GM12878 (cell line): ENCODE results near the gene SLC25A11. TPM values are rescaled to one million over a fixed set of nuclear protein-coding genes. Genes with fewer than 3 reads are reported as not detected.

Source experiments
- ATAC-seq: fragments of 200-7000 bp; cut with Tn5 transposase; 3 replicates; pipeline ENCODE4 v1.9.1; 2020; ENCODE audit warnings: mild to moderate bottlenecking, moderate library complexity
- BruUV-seq: library from RNA; stranded (reverse); fragments of 400-500 nt; replicated peaks from 2 replicates; lab custom pipeline; 2021; lab: Mats Ljungman, UMichigan
- CTCF ChIA-PET: fragments of 300-600 bp; sonication (Branson Sonifier 250); formaldehyde crosslinking; extraction: SDS; loops from one replicate; lab custom pipeline; 2021; ENCODE audit warnings: inconsistent platforms; lab: Yijun Ruan, JAX
- POLR2A ChIA-PET: fragments of 350-600 bp; formaldehyde crosslinking; extraction: SDS; loops from one replicate; lab custom pipeline; 2021; ENCODE audit warnings: inconsistent platforms; lab: Charles Lee
- RAD21 ChIA-PET: fragments of 300-600 bp; sonication (Branson Sonifier 250); formaldehyde crosslinking; loops from one replicate; lab custom pipeline; 2023; ENCODE audit warnings: antibody characterized with exemption; ENCODE audit not compliant: unreplicated experiment; lab: Charles Lee
- SMC1A ChIA-PET: fragments of 300-600 bp; sonication (Branson Sonifier 250); formaldehyde crosslinking; loops from one replicate; lab custom pipeline; 2023; ENCODE audit not compliant: unreplicated experiment, uncharacterized antibody; lab: Charles Lee
- DNase-seq: peaks from one replicate; pipeline ENCODE4 v3.0.0-alpha.2; 2011; ENCODE audit warnings: low read depth, low spot score
- FAIRE-seq: peaks from 3 replicates; lab custom pipeline; 2011; peaks lifted over from hg19 to GRCh38; lab: Jason Lieb, UNC
- H2AFZ ChIP-seq: 2 replicates; pipeline ENCODE4 v1.6.0; 2011; ENCODE audit warnings: low read depth, low read length, control low read depth; ENCODE audit not compliant: control insufficient read depth
- H3K27ac ChIP-seq: 2 replicates; pipeline ENCODE4 v1.5.1; 2011; ENCODE audit warnings: control low read depth; ENCODE audit not compliant: control insufficient read depth, insufficient read depth
- H3K27me3 ChIP-seq, 2 experiments: replicated peaks in 1 of 2; 2 replicates each; pipeline versions ENCODE4 v1.6.0 to v1.6.1; 2011; ENCODE audit warnings: low read length in 1 of 2; ENCODE audit not compliant: control insufficient read depth in 2 of 2, insufficient read depth in 2 of 2
- H3K36me3 ChIP-seq, 2 experiments: 2 replicates each; pipeline ENCODE4 v1.5.1; 2011; ENCODE audit warnings: low read length in 1 of 2; ENCODE audit not compliant: control insufficient read depth in 2 of 2, insufficient read depth in 2 of 2
- H3K4me1 ChIP-seq: 2 replicates; pipeline ENCODE4 v1.6.1; 2011; ENCODE audit warnings: mild to moderate bottlenecking, low read length, moderate library complexity, mixed read lengths; ENCODE audit not compliant: control insufficient read depth, insufficient read depth
- H3K4me2 ChIP-seq: 2 replicates; pipeline ENCODE4 v1.6.0; 2011; ENCODE audit warnings: control low read depth; ENCODE audit not compliant: control insufficient read depth, insufficient read depth
- H3K4me3 ChIP-seq: fragments of 200-600 bp; sonication (generic); 2 replicates; pipeline ENCODE4 v1.5.1; 2016
- H3K79me2 ChIP-seq: 2 replicates; pipeline ENCODE4 v1.6.0; 2011; ENCODE audit warnings: low read length; ENCODE audit not compliant: control insufficient read depth, insufficient read depth
- H3K9ac ChIP-seq: 2 replicates; pipeline ENCODE4 v1.8.0; 2011; ENCODE audit warnings: low read length, control low read depth, mixed read lengths; ENCODE audit not compliant: control insufficient read depth, insufficient read depth
- H3K9me3 ChIP-seq: replicated peaks from 3 replicates; pipeline ENCODE4 v1.5.1; 2011; ENCODE audit warnings: mild to moderate bottlenecking, low read length; ENCODE audit not compliant: control insufficient read depth, insufficient read depth
- H4K20me1 ChIP-seq: 2 replicates; pipeline ENCODE4 v1.6.0; 2011; ENCODE audit not compliant: control insufficient read depth, insufficient read depth
- BHLHE40 ChIP-seq, 2 experiments: fragments of 450-650 bp in 1 of 2; IDR thresholded peaks; 2 replicates each; pipeline ENCODE4 v1.6.1; 2011 to 2017; ENCODE audit warnings: low read depth in 2 of 2, borderline replicate concordance in 1 of 2, improper control_type of control experiment in 1 of 2, low read length in 1 of 2, mild to moderate bottlenecking in 1 of 2
- NKRF ChIP-seq: fragments of 450-650 bp; conservative IDR thresholded peaks from 2 replicates; pipeline ENCODE4 v1.6.1; 2017; ENCODE audit warnings: mild to moderate bottlenecking, moderate library complexity
- NR2C2 ChIP-seq: IDR thresholded peaks from 2 replicates; pipeline ENCODE4 v1.6.1; 2011; ENCODE audit warnings: borderline replicate concordance, low read depth; ENCODE audit not compliant: control insufficient read depth, insufficient read length
- NR2F1 ChIP-seq: fragments of 450-650 bp; conservative IDR thresholded peaks from 2 replicates; pipeline ENCODE4 v1.6.1; 2017; ENCODE audit warnings: mild to moderate bottlenecking
- RB1 ChIP-seq: fragments of 450-650 bp; formaldehyde crosslinking; IDR thresholded peaks from 2 replicates; pipeline ENCODE4 v1.6.1; 2017; ENCODE audit warnings: mild to moderate bottlenecking, borderline replicate concordance
- SMARCA5 ChIP-seq: fragments of 450-650 bp; IDR thresholded peaks from 2 replicates; pipeline ENCODE4 v1.6.1; 2017; ENCODE audit warnings: mild to moderate bottlenecking
- SMC3 ChIP-seq: IDR thresholded peaks from 2 replicates; pipeline ENCODE4 v1.6.1; 2011; ENCODE audit warnings: low read length, improper control_type of control experiment, borderline replicate concordance
- SREBF2 ChIP-seq: IDR thresholded peaks from 2 replicates; pipeline ENCODE4 v1.6.1; 2012; ENCODE audit warnings: mild to moderate bottlenecking, low read length
- TCF7 ChIP-seq: IDR thresholded peaks from 2 replicates; pipeline ENCODE4 v1.6.1; 2014; ENCODE audit warnings: antibody characterized with exemption, borderline replicate concordance
- WGBS: methylation state at CpG from one replicate; pipeline ENCODE4 v1.1.6; 2016; ENCODE audit warnings: low lambda C conversion rate; ENCODE audit not compliant: insufficient replicate concordance, insufficient coverage; ENCODE audit errors: missing lambda C conversion rate; 5-methylcytosine and 5-hydroxymethylcytosine counted together
- in situ Hi-C: fragments of 300-500 bp; cut with MboI; formaldehyde crosslinking; loops from 9 replicates; pipeline ENCODE4 v1.14.3; 2018; ENCODE audit warnings: mixed read lengths
- intact Hi-C: fragments of 100-400 bp; cut with micrococcal nuclease; formaldehyde crosslinking; loops from one replicate; pipeline ENCODE4 v1.14.2; 2022; ENCODE audit not compliant: unreplicated experiment
- polyA plus RNA-seq, 11 experiments: library from polyadenylated mRNA; depleted of rRNA in 4 of 11; unstranded in 6 of 11; stranded (reverse) in 5 of 11; fragments of >200 nt; fragmentation: Nextera tagmentation in 4 of 11; fragmentation: Illumina TruSeq in 1 of 11; extraction: Ambion mirVana in 4 of 11; extraction: Trizol in 1 of 11; gene quantifications; 1 replicate in 1 of 11; 2 replicates in 10 of 11; pipeline versions ENCODE4 v1.2.1 to v1.2.3, GENCODE V29; 2011 to 2016; ENCODE audit warnings: inconsistent platforms in 2 of 11, missing spikeins in 2 of 11, low read depth in 1 of 11
- total RNA-seq, 4 experiments: library from RNA; depleted of rRNA in 3 of 4; stranded (reverse); fragments of >200 nt in 3 of 4; fragmentation: Illumina TruSeq in 1 of 4; extraction: Trizol in 1 of 4; gene quantifications; 2 replicates each; pipeline versions ENCODE4 v1.2.1 to v1.2.3, GENCODE V29; 2013 to 2021

SLC25A11 gene
- total and polyA plus RNA-seq, 10 of the 15 experiments (the other 5 are each of a cell fraction or from before 2014, with no cell fraction given), result 5.8 to 142 (median 65.0) TPM

- Histone ChIP-seq H3K9me3 (no peaks in the 10 kb centered on the region), H3K9ac (no peak overlapping the region), H3K79me2 (peaks cover 4% of the 10 kb centered on the region), H4K20me1 (no peaks in the 10 kb centered on the region), H2AFZ (no peak overlapping the region)
- FAIRE-seq (no peak), ATAC-seq (no peak)
- no peak for TF ChIP-seq SMARCA5
- no peak for TF ChIP-seq TCF7
- no peak for TF ChIP-seq NKRF
- TF ChIP-seq NR2F1, result no peak
- TF ChIP-seq SMC3, result no peak
- no peak for TF ChIP-seq RB1
- TF ChIP-seq SREBF2, result no peak
- no peak for TF ChIP-seq NR2C2
- no peak for TF ChIP-seq BHLHE40 (IDR thresholded peaks at IDR 0.05; ENCODE audit: borderline replicate concordance in 1 of 2, low read depth in 2 of 2, low read length in 1 of 2)
- TF ChIP-seq, all 136 proteins: peak for 0
- peaks cover 4 to 10% of the 10 kb centered on the region in 2 experiments for H3K36me3 ChIP-seq
- 83% methylated on average over 9 of the region's 9 CpGs for WGBS
- ChIA-PET CTCF (no interaction called here), POLR2A (interaction anchor here (1.1 kb wide), 1 partner anchor 9 kb away, joined by 5 read pairs; the partner anchor contains the start of gene ENO3), RAD21 (no interaction called here), SMC1A (no interaction called here)
- in situ Hi-C loops, result no loop called here
- H3K4me3 ChIP-seq, result no peak overlapping the region
- no TSS peak for BruUV-seq
- H3K27me3 ChIP-seq, result no peaks in the 10 kb centered on the region
- no peak overlapping the region for H3K27ac ChIP-seq
- DNase-seq, result no peak
- H3K4me1 ChIP-seq, result peaks cover 1% of the 10 kb centered on the region
- intact Hi-C loops, result no loop called here
- no peak overlapping the region for H3K4me2 ChIP-seq
Measured at GRCh38 chr17:4960279-4960922, 20.6 kb upstream of the SLC25A11 start.
